IMR-90 (cell line): ENCODE results near the gene GLYATL2. TPM values are rescaled to one million over a fixed set of nuclear protein-coding genes. Genes with fewer than 3 reads are reported as not detected.

Source experiments
- ATAC-seq: fragments of 200-7000 bp; cut with Tn5 transposase; 2 replicates; pipeline ENCODE4 v1.9.1; 2020; ENCODE audit warnings: low read depth, mild to moderate bottlenecking, moderate library complexity
- BruUV-seq: library from RNA; stranded (reverse); fragments of 400-500 nt; replicated peaks from 2 replicates; lab custom pipeline; 2021; lab: Mats Ljungman, UMichigan
- CTCF ChIA-PET: fragments of 300-600 bp; formaldehyde crosslinking; extraction: SDS; loops from one replicate; lab custom pipeline; 2021; ENCODE audit warnings: antibody characterized with exemption; lab: Yijun Ruan, JAX
- POLR2A ChIA-PET: fragments of 300-600 bp; sonication (Branson Sonifier 250); formaldehyde crosslinking; loops from one replicate; lab custom pipeline; 2022; ENCODE audit warnings: antibody characterized with exemption; ENCODE audit not compliant: unreplicated experiment; lab: Charles Lee
- DNase-seq: peaks from one replicate; pipeline ENCODE4 v3.0.0; 2013
- H2AFZ ChIP-seq: replicated peaks from 2 replicates; pipeline ENCODE3; 2013; ENCODE audit warnings: low read length, mild to moderate bottlenecking; ENCODE audit not compliant: poor library complexity
- H2AK5ac ChIP-seq: 2 replicates; pipeline ENCODE4 v1.6.1; 2013; ENCODE audit warnings: low read depth, low read length, inconsistent platforms
- H2AK9ac ChIP-seq: replicated peaks from 2 replicates; pipeline ENCODE3; 2013; ENCODE audit warnings: mild to moderate bottlenecking, low read depth, low read length, moderate library complexity; ENCODE audit not compliant: poor library complexity
- H2BK120ac ChIP-seq: 2 replicates; pipeline ENCODE4 v1.6.1; 2013; ENCODE audit warnings: low read depth, low read length, inconsistent platforms
- H2BK15ac ChIP-seq: 3 replicates; pipeline ENCODE4 v1.6.1; 2013; ENCODE audit warnings: low read depth, low read length, inconsistent platforms
- H2BK20ac ChIP-seq: 2 replicates; pipeline ENCODE4 v1.6.1; 2013; ENCODE audit warnings: low read depth, mild to moderate bottlenecking, inconsistent platforms, low read length, moderate library complexity
- H2BK5ac ChIP-seq: 2 replicates; pipeline ENCODE4 v1.6.1; 2013; ENCODE audit warnings: mild to moderate bottlenecking, low read depth, low read length, inconsistent platforms; ENCODE audit not compliant: poor library complexity, severe bottlenecking
- H3K14ac ChIP-seq: replicated peaks from 2 replicates; pipeline ENCODE4 v1.6.1; 2013; ENCODE audit warnings: low read depth, low read length, inconsistent platforms
- H3K18ac ChIP-seq: 2 replicates; pipeline ENCODE4 v1.6.1; 2013; ENCODE audit warnings: low read depth, low read length, control low read depth
- H3K23ac ChIP-seq: 2 replicates; pipeline ENCODE4 v1.6.1; 2013; ENCODE audit warnings: low read depth, low read length, inconsistent platforms
- H3K27ac ChIP-seq: 2 replicates; pipeline ENCODE4 v1.5.1; 2013; ENCODE audit warnings: mild to moderate bottlenecking, control low read depth, low read length; ENCODE audit not compliant: insufficient read depth
- H3K27me3 ChIP-seq: 2 replicates; pipeline ENCODE4 v1.6.1; 2013; ENCODE audit warnings: low read length; ENCODE audit not compliant: control insufficient read depth, insufficient read depth
- H3K36me3 ChIP-seq: 2 replicates; pipeline ENCODE4 v1.6.1; 2013; ENCODE audit warnings: low read length, mixed read lengths; ENCODE audit not compliant: control insufficient read depth, insufficient read depth
- H3K4ac ChIP-seq: 2 replicates; pipeline ENCODE4 v1.6.1; 2013; ENCODE audit warnings: low read depth, low read length, inconsistent platforms
- H3K4me1 ChIP-seq: 2 replicates; pipeline ENCODE4 v1.6.1; 2013; ENCODE audit warnings: low read length, mixed read lengths; ENCODE audit not compliant: control insufficient read depth, insufficient read depth
- H3K4me2 ChIP-seq: 2 replicates; pipeline ENCODE4 v1.6.1; 2013; ENCODE audit warnings: low read depth, mild to moderate bottlenecking, control low read depth, low read length, moderate library complexity
- H3K4me3 ChIP-seq: 2 replicates; pipeline ENCODE4 v1.5.1; 2013; ENCODE audit warnings: low read depth, mild to moderate bottlenecking, control low read depth, low read length, moderate library complexity; ENCODE audit not compliant: insufficient read depth
- H3K56ac ChIP-seq: 2 replicates; pipeline ENCODE4 v1.6.1; 2013; ENCODE audit warnings: low read length, inconsistent platforms; ENCODE audit not compliant: insufficient read depth; ENCODE audit errors: extremely low read depth
- H3K79me1 ChIP-seq, 2 experiments: 2 replicates each; pipeline ENCODE4 v1.6.1; 2013; ENCODE audit warnings: low read length in 2 of 2, inconsistent platforms in 1 of 2, low read depth in 1 of 2
- H3K9ac ChIP-seq: 2 replicates; pipeline ENCODE4 v1.6.1; 2013; ENCODE audit warnings: low read depth, low read length, control low read depth
- H3K9me1 ChIP-seq: 2 replicates; pipeline ENCODE4 v1.6.1; 2013; ENCODE audit warnings: low read length, inconsistent platforms; ENCODE audit not compliant: insufficient read depth
- H3K9me3 ChIP-seq: 2 replicates; pipeline ENCODE4 v1.6.1; 2013; ENCODE audit warnings: low read length; ENCODE audit not compliant: control insufficient read depth, insufficient read depth
- H4K20me1 ChIP-seq: 2 replicates; pipeline ENCODE4 v1.6.1; 2013; ENCODE audit warnings: low read length, inconsistent platforms; ENCODE audit not compliant: insufficient read depth
- H4K5ac ChIP-seq: 2 replicates; pipeline ENCODE4 v1.6.1; 2013; ENCODE audit warnings: mild to moderate bottlenecking, low read depth, low read length, control low read depth
- H4K8ac ChIP-seq, 2 experiments: 2 replicates each; pipeline ENCODE4 v1.6.1; 2013; ENCODE audit warnings: low read depth in 2 of 2, low read length in 2 of 2, control low read depth in 1 of 2, inconsistent platforms in 1 of 2
- H4K91ac ChIP-seq: 2 replicates; pipeline ENCODE4 v1.6.1; 2013; ENCODE audit warnings: low read depth, low read length, inconsistent platforms; ENCODE audit not compliant: insufficient read depth
- BHLHE40 ChIP-seq: fragments of 150-350 bp; IDR thresholded peaks from 2 replicates; pipeline ENCODE4 v1.6.1; 2016; ENCODE audit warnings: mild to moderate bottlenecking, low read depth, low read length
- CEBPB ChIP-seq: IDR thresholded peaks from 2 replicates; pipeline ENCODE4 v1.6.1; 2012; ENCODE audit warnings: low read depth, low read length, improper control_type of control experiment
- CHD1 ChIP-seq: IDR thresholded peaks from 2 replicates; pipeline ENCODE4 v1.6.1; 2012; ENCODE audit warnings: low read depth, low read length, improper control_type of control experiment
- CTCF ChIP-seq: conservative IDR thresholded peaks from 2 replicates; pipeline ENCODE4 v1.5.1; 2012; ENCODE audit warnings: mild to moderate bottlenecking, low read depth, low read length, improper control_type of control experiment
- ELK1 ChIP-seq: fragments of 150-350 bp; IDR thresholded peaks from 2 replicates; pipeline ENCODE4 v1.6.1; 2016; ENCODE audit warnings: low read depth, mild to moderate bottlenecking, low read length, moderate library complexity, borderline replicate concordance
- FOS ChIP-seq: fragments of 150-350 bp; IDR thresholded peaks from 2 replicates; pipeline ENCODE4 v1.6.1; 2016; ENCODE audit warnings: low read depth, low read length
- MAFK ChIP-seq: IDR thresholded peaks from 2 replicates; pipeline ENCODE4 v1.6.1; 2012; ENCODE audit warnings: low read depth, low read length, improper control_type of control experiment
- MAZ ChIP-seq: IDR thresholded peaks from 2 replicates; pipeline ENCODE4 v1.6.1; 2012; ENCODE audit warnings: low read depth, mild to moderate bottlenecking, low read length, improper control_type of control experiment, moderate library complexity, borderline replicate concordance
- MXI1 ChIP-seq: IDR thresholded peaks from 2 replicates; pipeline ENCODE4 v1.6.1; 2012; ENCODE audit warnings: low read depth, mild to moderate bottlenecking, low read length, moderate library complexity, borderline replicate concordance
- NFE2L2 ChIP-seq: fragments of 150-350 bp; IDR thresholded peaks from 2 replicates; pipeline ENCODE4 v1.6.1; 2016; ENCODE audit warnings: low read depth, mild to moderate bottlenecking, low read length
- POLR2A ChIP-seq: IDR thresholded peaks from 2 replicates; pipeline ENCODE4 v1.6.1; 2012; ENCODE audit warnings: mild to moderate bottlenecking, low read depth, low read length
- RAD21 ChIP-seq: IDR thresholded peaks from 2 replicates; pipeline ENCODE4 v1.6.1; 2012; ENCODE audit warnings: low read length, improper control_type of control experiment
- RCOR1 ChIP-seq: IDR thresholded peaks from 2 replicates; pipeline ENCODE4 v1.6.1; 2012; ENCODE audit warnings: mild to moderate bottlenecking, low read length, improper control_type of control experiment; ENCODE audit not compliant: insufficient replicate concordance
- RFX5 ChIP-seq: IDR thresholded peaks from 2 replicates; pipeline ENCODE4 v1.8.0; 2012; ENCODE audit warnings: low read depth, mild to moderate bottlenecking, low read length, moderate library complexity
- SMC3 ChIP-seq: fragments of 150-350 bp; IDR thresholded peaks from 2 replicates; pipeline ENCODE4 v1.6.1; 2016; ENCODE audit warnings: low read depth, mild to moderate bottlenecking, antibody characterized with exemption, low read length, moderate library complexity
- USF2 ChIP-seq: fragments of 150-350 bp; IDR thresholded peaks from 2 replicates; pipeline ENCODE4 v1.6.1; 2017; ENCODE audit warnings: mild to moderate bottlenecking, antibody characterized with exemption, low read length, low read depth
- WGBS, 2 experiments: methylation state at CpG; one replicate each; pipeline versions ENCODE4 v1.1.5 to v1.1.7; 2013; ENCODE audit warnings: missing lambda C conversion rate in 2 of 2; ENCODE audit not compliant: insufficient read length in 1 of 2; ENCODE audit errors: extremely low coverage in 2 of 2; 5-methylcytosine and 5-hydroxymethylcytosine counted together
- dilution Hi-C: fragments of 300-500 bp; cut with HindIII; formaldehyde crosslinking; loops from one replicate; pipeline ENCODE4 v1.14.3; 2018; ENCODE audit warnings: low sequenced_read_pairs; ENCODE audit not compliant: unreplicated experiment
- in situ Hi-C: fragments of 300-500 bp; cut with MboI; formaldehyde crosslinking; loops from 3 replicates; pipeline ENCODE4 v1.14.3; 2019; ENCODE audit warnings: low sequenced_read_pairs, inconsistent platforms, mixed read lengths
- intact Hi-C: fragments of 100-400 bp; cut with micrococcal nuclease; formaldehyde crosslinking; loops from 2 replicates; pipeline ENCODE4 v1.10.0; 2022
- polyA plus RNA-seq, 3 experiments: library from polyadenylated mRNA; depleted of rRNA; stranded (reverse); fragments of >200 nt; gene quantifications; 2 replicates each; pipeline ENCODE4 v1.2.3, GENCODE V29; 2012; ENCODE audit warnings: low replicate concordance in 1 of 3
- total RNA-seq: library from RNA; depleted of rRNA; stranded (reverse); fragments of >200 nt; gene quantifications from 2 replicates; pipeline ENCODE4 v1.2.3, GENCODE V29; 2012

The GLYATL2 gene
- total and polyA plus RNA-seq, 2 of the 4 experiments (the other 2 are of a cell fraction) = 0.36 to 0.77 TPM

GRCh38 chr11:58796333-58796732 is 48.2 kb downstream of the GLYATL2 start:
- Histone ChIP-seq H4K20me1 (no peaks in the 10 kb centered on the region), H2AK9ac (no peak overlapping the region), H2BK5ac (no peak overlapping the region), H3K9ac (no peak overlapping the region), H4K91ac (no peak overlapping the region), H3K4me1 (no peaks in the 10 kb centered on the region), H3K9me1 (no peaks in the 10 kb centered on the region), H2BK15ac (no peak overlapping the region), H3K4me2 (peak overlapping the region; percentile 48; the same call in 1 of the 2 replicates), H2AK5ac (no peak overlapping the region), H3K23ac (no peak overlapping the region), H3K56ac (no peak overlapping the region), H4K8ac (no peak overlapping the region), H3K9me3 (no peaks in the 10 kb centered on the region), H3K4me3 (no peak overlapping the region), H3K18ac (no peak overlapping the region), H4K5ac (no peak overlapping the region), H2BK20ac (no peak overlapping the region), H2BK120ac (no peak overlapping the region), H3K27ac (no peak overlapping the region), H3K27me3 (no peaks in the 10 kb centered on the region), H3K4ac (no peak overlapping the region), H3K36me3 (no peaks in the 10 kb centered on the region), H3K79me1 (no peaks in the 10 kb centered on the region), H2AFZ (peak overlapping the region; percentile 26), H3K14ac (no peak overlapping the region)
- dilution Hi-C loops (no loop called here), intact Hi-C loops (no loop called here), in situ Hi-C loops (no loop called here)
- ChIA-PET POLR2A (no interaction called here), CTCF (interaction anchor here (0.7 kb wide), 1 partner anchor 226 kb away, joined by 5 read pairs; no protein-coding TSS in a partner anchor)
- ATAC-seq (no peak), DNase-seq (no peak)
- TF ChIP-seq MAFK (no peak), RCOR1 (no peak), CTCF (no peak), SMC3 (no peak), NFE2L2 (no peak), USF2 (no peak), RAD21 (no peak), MXI1 (no peak), CEBPB (no peak), FOS (no peak), POLR2A (no peak), RFX5 (no peak), MAZ (no peak), BHLHE40 (no peak), CHD1 (no peak), ELK1 (no peak)
- WGBS, 2 experiments = no CpG with 5 or more reads among the region's 6 CpGs
- BruUV-seq = no TSS peak
